UCSD-AML1 (cell line): ENCODE results near the gene GJB5.
"Not testable (repeated sequence)": the region's sequence is repeated elsewhere in the genome, so short reads cannot be mapped to it uniquely, and the experiment has no call there.

Source experiments
- DNase-seq: peaks from one replicate; lab custom pipeline; 2025; ENCODE audit not compliant: unreplicated experiment; lab: John Stamatoyannopoulos, UW

GJB5 gene

GRCh38 chr1:34754964-34755637 lies at the start of gene GJB5:
TSS of gene GJB5 (plus strand) at chr1:34755047. CDS start at chr1:34757331, 2,284 bp downstream.
- no peak for DNase-seq

DNA sequence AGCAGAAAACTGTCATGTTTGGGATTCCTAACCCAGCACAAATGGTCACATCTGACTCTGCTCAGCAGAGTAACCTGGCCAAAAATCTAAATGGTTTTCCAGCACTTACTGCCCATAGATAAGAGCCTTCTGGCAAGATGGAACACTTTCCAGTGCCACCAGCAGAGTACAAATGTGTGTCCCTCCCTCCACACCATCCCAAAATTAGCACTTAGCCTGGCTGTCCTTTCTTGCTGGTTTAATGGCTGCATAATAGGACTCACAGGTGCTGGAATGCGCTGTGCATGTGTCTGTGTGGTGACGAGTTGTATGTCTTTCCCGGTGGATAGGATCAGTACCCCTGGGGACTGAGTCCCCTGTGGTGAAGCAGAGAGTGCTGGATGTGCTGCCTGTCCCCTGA lies 49.8 kb upstream of the GJB5 start:
- DNase-seq = no peak

DNA sequence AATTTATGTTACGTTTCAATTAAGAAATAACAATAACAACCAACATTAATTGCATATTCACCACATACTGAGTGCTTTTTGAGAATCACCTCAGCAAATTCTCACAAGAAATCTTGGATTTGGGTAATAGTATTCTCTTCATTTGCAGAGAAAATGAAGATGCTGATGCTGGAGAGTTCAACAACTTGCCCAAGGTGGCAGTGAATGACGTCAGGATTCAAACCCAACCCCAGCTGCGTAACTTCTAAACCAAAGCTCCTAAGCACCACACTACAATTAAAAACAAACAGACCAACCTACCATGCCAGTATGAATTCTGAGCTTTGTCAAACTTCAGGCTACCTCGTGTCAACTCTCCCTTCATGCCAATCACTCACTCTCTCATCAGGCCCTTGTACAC lies 46.7 kb upstream of the GJB5 start:
- no peak for DNase-seq

GRCh38 chr1:34709547-34709946 lies 45.3 kb upstream of the GJB5 start:
- no peak for DNase-seq

GRCh38 chr1:34710812-34711211 lies 44.0 kb upstream of the GJB5 start:
- DNase-seq = no peak

GRCh38 chr1:34711485-34711884 lies 43.4 kb upstream of the GJB5 start:
- no peak for DNase-seq

GRCh38 chr1:34712007-34712688 lies 42.7 kb upstream of the GJB5 start:
- no peak for DNase-seq

DNA sequence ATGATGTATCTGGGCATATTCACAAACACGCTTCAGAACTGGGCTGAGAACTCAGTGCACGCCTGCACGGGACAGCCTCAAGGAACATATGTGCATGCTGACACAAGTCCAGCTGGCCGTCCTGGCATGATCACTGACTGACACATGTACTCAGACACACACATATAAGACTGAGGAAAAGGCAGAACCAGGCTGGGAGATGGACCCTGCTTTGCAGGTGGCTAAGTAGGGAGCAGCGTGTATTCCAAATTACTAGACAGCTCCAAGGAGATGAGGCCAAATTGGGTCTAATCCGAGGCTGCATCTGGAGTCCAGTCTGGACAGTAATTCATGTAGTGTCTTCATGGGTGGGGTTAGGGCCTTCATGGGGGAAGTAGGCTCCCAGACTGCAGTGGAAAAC lies 41.4 kb upstream of the GJB5 start:
- DNase-seq = no peak

DNA sequence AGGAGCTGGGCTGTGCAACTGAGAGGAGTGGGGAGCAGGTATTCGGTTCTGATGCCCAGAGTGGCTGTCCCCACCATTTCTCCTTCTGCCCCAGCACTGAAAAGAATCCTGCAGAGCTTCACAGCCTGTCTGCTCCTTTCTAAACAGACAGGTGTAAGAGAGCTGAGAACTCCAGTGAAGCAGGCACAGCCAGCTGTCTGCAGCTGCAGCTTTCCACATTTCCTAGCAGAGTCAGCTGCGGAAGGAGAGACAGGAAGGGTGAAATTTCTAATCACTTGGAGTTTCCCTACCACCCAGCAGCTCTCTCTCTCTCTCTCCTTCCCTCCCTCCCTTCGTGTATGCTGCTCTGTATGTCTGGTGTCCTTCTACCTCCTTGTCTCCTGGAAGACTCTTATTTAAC lies 40.5 kb upstream of the GJB5 start:
- no peak for DNase-seq

DNA sequence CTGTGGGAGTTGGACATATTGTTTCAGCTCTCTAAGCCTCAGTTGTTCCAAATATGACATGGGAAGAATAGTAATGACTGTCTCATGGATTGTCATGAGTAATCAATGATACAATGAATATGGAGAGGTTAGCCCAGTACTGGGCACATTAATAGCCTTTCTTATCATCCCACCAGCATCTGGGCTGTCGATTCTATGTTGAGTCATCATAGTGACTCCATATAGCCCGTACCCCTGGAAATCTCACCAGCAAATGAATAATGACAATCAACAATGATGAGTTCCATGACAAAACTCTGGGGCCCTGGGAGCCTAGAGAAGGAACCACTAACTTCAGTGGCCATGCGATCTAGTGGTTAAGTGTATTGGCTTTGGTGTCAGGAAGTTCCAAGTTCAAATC lies 39.7 kb upstream of the GJB5 start:
- DNase-seq = no peak

- no peak for DNase-seq
These were observed 33.6 kb upstream of the GJB5 start for GRCh38 chr1:34721241-34721640.

DNA sequence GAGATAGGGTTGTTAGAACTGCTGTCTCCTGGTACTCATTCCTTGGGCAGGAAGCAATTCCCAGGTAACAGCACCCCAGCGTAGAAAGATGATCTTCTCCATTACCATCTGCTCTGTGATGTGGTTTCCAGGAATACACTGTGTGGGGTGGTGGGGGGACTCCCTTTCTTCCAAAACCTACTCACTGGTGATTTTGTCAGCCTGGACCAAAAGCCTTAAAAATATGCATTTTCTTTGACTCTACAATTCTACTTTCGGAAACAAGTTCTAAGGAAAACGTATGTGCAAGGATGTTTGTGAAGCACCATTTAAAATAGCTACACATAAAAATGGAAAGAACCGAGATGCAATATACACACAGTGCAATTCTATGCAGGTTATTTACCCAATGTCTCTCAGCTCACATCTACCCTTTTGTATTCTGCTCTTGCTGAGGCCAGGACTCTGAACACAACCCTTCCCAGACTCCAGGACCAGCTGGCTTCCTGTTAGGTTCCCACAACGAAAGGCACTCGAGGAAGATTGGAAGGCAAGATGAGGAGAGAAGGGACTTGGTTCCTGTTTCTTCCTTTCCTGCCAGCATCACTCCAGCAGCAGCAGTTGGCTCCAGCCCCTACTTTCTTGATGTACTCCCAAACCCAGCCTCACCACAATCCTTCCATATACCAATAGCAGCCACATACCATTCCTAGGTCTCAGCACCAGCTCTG lies 33.0 kb upstream of the GJB5 start:
- DNase-seq = no peak

DNA sequence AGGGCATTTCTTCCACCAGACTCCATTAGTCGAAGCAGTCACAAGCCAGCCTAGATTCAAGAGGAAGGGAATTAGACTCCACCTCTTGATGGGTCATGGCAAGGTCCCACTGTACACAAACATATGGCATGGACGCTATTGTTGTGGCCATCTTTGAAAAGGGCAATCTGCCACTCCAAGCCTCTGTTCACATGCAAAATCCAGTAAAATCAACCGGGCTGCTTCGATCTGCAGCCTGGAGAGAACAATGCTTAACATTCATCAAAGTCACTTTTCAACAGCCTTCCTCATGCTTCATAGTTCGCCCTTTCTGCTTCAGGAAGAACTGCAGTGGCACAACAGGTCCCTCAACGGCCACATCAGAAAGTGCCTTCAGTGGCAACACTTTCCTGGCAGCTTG lies 28.0 kb upstream of the GJB5 start:
- no peak for DNase-seq

DNA sequence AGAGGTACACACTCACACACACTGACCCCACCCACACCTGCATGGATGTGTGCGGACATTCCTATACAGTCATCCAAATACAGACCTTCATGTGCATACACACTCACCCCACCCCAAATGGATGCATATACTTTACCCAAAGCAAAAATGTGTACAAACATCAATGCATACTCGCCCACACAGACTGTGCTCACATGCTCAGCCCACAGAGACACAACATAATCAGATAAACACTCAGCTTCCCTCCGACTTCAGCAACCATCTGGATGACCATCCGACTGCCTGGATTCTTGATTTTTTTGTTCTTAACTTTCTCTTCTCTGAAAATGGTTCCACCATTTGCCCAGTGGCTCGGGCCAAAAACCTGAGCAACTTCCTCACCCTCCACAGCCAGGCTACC lies 24.4 kb upstream of the GJB5 start:
- DNase-seq = no peak

DNA sequence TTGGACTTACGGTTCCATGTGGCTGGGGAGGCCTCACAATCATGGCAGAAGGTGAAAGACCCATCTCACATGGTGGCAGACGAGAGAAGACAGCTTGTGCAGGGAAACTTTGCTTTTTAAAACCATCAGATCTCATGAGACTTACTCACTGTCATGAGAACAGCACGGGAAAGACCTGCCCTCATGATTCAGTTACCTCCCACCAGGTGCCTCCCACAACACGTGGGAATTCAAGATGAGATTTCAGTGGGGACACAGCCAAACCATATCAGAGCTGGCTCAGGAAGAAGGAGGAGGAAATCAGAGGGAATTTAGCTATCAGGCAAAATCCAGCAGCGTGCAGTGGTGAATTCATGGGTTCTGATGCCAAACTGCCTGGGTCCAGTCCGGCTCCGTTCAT lies 22.0 kb upstream of the GJB5 start:
- not testable (repeated sequence) for DNase-seq

DNA sequence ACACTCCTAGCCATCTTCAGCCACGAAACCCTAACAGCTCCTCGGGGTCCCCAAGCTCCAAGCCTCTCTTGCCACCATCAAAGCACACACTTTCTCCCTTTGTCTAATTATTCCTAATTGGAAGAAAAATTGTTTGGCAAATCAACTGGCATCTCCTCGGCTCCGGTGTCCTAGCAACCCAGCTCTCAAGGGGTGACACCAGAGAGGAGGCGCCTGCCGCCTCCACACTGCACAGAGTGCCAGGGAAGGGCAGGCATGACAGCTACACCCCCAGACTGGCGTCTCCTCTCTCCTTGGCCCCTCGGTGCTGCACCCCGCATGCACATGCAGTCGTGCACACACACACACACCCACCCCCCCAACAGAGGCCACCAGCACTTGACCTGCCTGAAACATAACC lies 18.2 kb upstream of the GJB5 start:
- no peak for DNase-seq

GRCh38 chr1:34737236-34737635 lies 17.6 kb upstream of the GJB5 start:
- not testable (repeated sequence) for DNase-seq

DNA sequence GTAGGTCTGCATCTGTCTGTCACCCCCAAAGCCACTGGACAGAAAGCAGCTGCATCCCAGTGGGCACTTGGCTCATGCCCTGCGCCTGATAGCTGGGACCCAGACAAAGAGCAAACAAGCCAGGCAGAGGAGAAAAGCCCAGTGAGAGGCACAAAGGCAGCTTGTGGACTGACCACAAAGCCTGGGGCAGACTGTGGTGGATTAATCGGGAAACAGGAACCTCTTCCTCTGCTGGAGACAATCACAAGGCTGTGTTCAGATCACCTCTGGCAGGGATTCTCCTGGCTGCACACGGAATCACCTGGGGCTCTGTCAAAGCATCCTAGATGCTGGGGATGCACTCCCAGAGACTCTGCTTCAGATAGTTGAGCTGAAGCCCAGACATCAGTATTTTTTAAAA lies 15.2 kb upstream of the GJB5 start:
- no peak for DNase-seq

GRCh38 chr1:34740161-34740868 lies 14.5 kb upstream of the GJB5 start:
- DNase-seq = no peak

- DNase-seq = peak; percentile 79
These were observed 12.1 kb upstream of the GJB5 start for GRCh38 chr1:34742667-34743270.

GRCh38 chr1:34743775-34744174 lies 11.1 kb upstream of the GJB5 start:
- DNase-seq = no peak
